IPS-18c (cell line): Measurements from ENCODE around the gene PFDN2.
"Not testable (repeated sequence)": the region's sequence is repeated elsewhere in the genome, so short reads cannot be mapped to it uniquely, and the experiment has no call there.

ENCODE experiments used
- H3K4me3 ChIP-seq: 2 replicates; pipeline ENCODE4 v1.7.0; 2013; ENCODE audit warnings: low read depth, mild to moderate bottlenecking, low read length, moderate library complexity; ENCODE audit not compliant: insufficient read depth
- H3K9me3 ChIP-seq: one replicate; pipeline ENCODE4 v1.6.1; 2013; ENCODE audit warnings: mild to moderate bottlenecking, low read length, moderate library complexity; ENCODE audit not compliant: control insufficient read depth, insufficient read depth

Gene PFDN2

DNA sequence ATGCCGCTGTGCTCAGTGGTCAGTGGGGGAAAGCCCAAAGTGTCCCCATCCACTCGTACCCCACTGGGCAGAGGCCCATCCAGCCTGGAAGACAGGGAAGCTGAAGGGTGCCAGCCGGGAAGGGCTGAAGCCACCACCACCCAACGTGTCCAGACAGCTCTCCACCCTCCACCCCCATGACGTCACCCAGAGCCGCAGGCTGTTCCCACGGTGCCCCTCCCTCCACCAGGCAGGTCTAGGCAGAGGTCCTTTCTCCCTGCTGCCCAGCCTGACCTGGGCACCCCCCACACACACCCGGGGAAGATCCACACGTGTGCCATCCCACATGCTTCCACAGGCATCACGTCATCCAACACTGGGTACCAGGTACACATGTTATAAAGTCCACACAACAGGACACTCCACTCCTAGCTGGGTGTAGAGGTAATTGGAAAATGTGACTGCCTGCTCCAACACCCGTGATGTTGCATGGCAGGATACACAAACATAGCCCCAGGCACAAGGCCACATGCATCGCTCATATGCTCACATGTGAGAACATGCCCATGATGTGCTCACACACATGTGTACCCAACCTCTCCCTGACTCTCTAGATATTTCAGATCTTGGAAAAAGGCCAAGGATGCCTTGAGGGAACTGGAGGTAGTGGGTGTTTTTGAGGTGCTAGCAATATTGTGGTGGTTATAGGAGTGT is 43.0 kb downstream of the PFDN2 start:
- Histone ChIP-seq H3K9me3 (peaks cover 5% of the 10 kb centered on the region), H3K4me3 (no peak overlapping the region)

DNA sequence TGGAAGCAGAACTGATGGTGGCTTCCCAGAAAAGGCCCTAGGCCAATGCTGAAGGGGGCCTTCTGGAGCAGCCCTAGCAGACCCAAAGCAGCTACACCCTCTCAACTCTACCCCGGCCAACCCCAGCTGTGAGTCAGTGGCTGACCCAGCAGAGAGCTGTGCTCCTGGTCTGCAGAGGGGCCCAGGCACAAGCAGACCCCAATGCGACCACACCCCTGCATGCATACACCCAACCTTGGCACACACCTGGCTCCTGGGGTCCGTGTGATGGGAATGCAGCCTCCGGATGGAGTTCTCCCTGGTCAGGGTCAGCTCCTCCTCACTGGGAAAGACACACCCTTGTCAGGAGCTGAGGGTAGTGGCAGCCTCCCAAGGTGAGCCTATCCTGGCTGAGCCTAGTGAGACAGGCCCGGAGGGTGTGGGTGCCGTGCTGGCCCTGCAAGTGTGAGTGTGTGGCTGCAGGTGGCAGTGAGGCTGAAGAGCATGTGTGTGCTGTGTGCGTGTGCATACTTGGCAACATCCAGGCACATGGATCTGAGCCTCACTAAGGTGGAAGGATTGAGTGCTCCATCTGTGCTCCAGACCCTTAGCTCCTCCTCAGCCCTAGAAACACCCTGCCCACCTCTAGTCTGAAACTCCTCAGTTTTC is 44.2 kb downstream of the PFDN2 start:
- peaks cover 5% of the 10 kb centered on the region for H3K9me3 ChIP-seq
- no peak overlapping the region for H3K4me3 ChIP-seq

DNA sequence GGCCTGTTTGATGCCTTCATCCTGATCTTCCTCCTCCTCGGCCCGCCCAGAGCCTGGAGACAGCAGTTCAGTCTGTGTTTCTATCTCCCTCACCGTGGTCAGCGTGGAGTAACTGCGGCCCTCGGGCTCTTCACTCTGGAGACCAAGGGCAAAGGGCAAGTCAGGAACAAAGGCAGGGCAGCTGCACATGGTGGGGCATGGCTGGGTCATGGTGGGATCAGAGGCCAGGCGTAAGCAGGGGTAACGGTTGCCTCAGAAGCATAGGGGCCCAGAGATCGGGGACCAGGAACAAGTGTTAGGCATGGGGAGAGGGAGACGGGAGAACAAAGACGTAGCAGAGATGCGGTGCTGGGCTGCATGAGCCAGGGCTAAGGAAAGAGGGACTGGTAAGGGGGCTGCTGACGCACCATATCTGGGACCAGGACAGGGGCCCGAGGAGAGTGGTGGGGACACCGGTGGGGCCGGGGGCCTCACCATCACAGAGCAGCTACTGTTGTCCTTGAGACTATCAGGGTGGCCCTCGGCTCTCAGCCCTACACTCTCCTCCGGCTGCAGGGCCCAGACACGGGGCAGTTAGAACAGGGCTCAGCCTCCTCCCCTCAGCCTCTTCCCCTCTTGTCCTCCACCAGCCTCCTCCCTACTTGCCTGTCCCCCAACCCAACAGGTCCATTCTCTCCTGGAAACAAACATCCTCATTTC is 44.9 kb downstream of the PFDN2 start:
- H3K4me3 ChIP-seq: no peak overlapping the region
- H3K9me3 ChIP-seq: peaks cover 5% of the 10 kb centered on the region

DNA sequence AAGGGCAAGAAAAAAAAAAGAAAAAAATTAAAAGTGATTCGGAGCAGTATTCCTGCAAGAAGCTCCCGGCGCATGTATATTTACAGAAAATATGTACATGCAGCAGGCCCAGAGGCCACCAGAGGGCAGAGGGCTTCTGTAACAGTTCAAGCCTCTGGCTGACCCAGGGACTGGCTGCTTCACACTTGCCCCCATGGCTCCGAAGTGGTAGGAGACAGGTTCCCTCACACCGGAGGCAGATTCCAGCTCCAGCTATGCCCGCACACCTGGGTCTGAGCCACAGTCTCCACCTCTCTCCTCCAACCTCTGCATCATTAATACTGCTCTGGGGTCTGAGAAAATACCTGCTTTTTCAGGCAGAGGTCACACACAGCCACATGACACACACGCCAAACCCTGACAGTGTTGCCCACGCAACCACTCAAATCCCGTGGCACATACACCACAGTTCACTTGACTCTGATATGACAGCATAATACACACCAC is 45.9 kb downstream of the PFDN2 start:
- Histone ChIP-seq H3K4me3 (no peak overlapping the region), H3K9me3 (peaks cover 5% of the 10 kb centered on the region)

DNA sequence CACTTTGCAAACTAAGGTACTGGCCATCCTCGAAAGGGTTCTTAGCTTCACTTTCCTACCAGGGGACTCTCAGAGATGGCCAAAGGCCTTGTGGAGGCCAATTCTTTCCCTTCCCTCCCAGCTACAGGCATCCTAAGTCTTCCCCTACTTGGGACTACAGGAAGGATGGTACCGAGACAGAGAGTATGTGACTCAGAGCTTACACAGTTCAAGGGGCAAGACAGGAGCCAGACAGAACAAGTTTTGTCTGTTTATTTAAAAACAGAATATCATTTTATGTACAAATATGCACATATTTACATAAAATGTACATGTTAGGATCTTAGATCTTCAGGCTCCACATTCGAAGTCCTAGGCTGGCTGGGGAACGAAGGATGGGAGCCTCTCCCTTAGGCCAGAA is 47.1 kb downstream of the PFDN2 start:
- Histone ChIP-seq H3K4me3 (no peak overlapping the region), H3K9me3 (peaks cover 5% of the 10 kb centered on the region)

DNA sequence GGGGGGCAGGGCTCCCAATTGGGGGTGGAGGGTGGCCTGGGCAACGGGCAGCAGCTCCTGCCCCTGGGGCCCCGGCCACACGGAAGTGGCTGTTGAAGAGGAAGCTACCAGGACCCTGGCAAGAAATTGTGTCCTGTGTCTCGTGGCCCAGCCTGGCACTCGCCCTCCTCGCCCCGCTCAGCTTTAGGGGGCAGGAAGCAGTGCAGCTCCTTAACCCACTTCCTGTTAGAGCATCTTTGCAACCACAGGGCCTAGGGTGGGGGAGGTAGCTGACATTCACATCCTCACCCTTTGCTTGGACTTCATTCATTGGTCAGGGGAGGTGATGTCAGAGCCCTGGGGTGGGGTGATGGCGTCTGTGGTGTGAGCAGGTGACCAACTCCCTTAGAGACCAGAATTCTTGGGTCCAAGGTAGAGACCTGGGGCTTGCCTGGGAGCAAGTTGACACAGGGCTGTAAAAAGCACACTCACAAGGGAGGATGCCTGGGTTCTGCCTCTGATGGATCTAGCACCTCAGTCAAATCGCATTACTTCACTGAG is 48.0 kb downstream of the PFDN2 start, which contains the start of gene ARHGAP30:
ARHGAP30 (minus strand) TSS at position 161 of the 540 bp plus-strand sequence. CDS start 267 bp downstream, outside the sequence.
- Histone ChIP-seq H3K4me3 (no peak within 1 kb of the TSS), H3K9me3 (peaks cover 5% of the 10 kb centered on the region)

DNA sequence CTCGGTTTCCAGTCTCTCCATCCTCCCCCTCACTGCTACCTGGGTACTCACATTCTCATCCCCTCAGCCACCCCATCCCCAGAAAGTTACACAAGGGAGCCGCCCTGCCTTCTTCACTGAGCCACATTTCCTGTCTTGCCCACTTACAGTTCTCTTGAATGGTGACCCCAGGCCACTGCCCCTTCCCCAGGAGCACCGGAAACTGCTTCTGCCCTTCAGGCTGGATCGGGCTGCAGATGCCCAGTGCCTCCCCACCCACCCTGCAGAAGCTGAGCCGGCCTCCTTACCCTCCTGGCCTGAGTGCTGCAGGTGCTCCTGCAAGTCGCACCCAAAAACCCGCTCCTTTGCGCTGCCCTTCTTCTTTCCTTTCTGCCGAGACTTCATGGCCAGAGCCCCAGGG is 48.6 kb downstream of the PFDN2 start:
- Histone ChIP-seq H3K4me3 (no peak overlapping the region), H3K9me3 (peaks cover 5% of the 10 kb centered on the region)

DNA sequence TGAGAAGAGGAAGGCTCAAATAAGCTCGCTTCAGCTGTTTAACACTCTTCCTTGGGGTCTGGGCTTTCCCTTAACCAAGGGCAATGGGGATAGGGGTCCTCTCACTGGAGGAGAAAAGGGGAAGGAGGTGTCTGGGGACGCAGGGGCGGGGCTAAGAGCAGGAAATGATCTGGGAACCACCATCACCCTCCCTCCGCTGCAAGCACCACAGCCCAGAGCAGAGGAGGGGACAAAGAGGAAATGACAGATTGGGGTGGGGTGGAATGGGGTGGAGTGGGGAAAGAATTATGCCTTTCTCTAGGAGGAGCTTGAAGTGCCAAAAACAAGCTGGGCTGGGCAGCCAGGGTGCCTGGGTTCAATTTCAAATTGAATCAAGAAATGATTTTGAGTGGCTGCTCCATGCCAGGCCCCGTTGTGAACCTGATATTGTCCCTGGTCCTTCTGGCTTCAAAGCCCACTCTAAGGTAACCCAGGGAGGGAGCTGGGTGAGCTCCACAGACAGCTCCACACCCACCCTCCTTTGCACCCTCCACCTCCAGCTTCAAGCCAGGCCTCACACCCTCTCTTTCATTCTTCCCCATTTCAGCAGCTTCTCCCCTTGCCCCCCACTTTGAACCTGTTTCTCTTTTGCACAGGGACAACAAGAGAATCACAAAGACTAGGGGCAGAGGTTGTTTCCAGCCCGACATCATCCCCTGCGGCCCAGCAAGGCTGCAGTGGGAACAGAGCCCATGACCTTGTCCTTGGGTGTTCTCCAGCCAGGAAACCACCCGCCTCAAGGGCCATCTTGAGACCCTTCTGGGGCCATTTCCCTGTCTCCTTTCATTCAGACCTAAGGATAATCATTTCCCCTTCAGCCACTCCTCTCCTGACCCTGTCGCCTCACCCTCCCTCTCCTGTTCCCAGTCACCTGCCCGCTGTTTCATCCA is 49.3 kb downstream of the PFDN2 start:
- Histone ChIP-seq H3K9me3 (peaks cover 5% of the 10 kb centered on the region), H3K4me3 (no peak overlapping the region)

DNA sequence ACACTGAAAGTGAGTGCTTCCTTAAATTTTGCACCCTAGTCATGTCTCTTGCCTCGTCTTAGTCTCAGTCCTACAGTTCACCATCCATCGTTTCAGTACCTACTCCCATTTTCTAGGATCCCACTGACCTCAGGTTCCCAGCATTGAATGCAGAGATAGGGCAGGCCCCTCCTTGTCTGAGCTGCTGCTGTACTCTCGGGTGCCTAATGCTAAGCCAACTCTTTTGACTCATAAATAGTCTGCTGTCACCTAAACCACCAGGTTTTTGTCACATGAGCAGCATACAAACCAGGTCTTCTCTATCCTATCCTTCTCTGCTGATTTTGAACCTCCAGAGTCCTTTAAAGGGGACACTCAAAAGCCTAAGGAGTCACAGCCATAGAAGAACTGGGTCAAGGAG is 51.1 kb downstream of the PFDN2 start:
- H3K9me3 ChIP-seq: peaks cover 5% of the 10 kb centered on the region
- H3K4me3 ChIP-seq: no peak overlapping the region

DNA sequence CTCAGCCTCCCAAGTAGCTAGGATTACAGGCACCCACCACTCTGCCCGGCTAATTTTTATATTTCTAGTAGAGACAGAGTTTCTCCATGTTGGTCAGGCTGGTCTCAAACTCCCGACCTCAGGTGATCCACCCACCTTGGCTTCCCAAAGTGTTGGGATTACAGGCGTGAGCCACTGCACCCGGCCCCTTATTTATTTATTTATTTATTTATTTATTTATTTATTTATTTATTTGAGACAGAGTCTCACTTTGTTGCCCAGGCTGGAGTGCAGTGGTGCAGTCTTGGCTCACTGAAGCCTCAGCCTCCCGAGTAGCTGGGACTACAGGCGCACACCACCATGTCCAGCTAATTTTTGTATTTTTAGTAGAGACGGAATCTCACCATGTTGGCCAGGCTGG is 52.2 kb downstream of the PFDN2 start:
- H3K4me3 ChIP-seq, H3K9me3 ChIP-seq: not testable (repeated sequence)

DNA sequence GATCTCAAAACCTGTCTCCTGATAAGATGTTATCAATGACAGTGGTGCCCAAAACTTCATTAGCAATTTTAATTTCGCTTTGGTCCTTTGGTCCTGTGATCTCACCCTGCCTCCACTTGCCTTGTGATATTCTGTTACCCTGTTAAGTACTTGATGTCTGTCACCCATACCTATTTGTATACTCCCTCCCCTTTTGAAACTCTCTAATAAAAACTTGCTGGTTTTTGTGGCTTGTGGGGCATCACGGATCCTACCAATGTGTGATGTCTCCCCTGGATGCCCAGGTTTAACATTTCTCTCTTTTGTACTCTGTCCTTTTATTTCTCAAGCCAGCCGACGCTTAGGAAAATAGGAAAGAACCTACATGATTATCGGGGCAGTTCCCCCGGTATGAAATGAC is 53.9 kb downstream of the PFDN2 start:
- not testable (repeated sequence) for H3K9me3 ChIP-seq, H3K4me3 ChIP-seq

DNA sequence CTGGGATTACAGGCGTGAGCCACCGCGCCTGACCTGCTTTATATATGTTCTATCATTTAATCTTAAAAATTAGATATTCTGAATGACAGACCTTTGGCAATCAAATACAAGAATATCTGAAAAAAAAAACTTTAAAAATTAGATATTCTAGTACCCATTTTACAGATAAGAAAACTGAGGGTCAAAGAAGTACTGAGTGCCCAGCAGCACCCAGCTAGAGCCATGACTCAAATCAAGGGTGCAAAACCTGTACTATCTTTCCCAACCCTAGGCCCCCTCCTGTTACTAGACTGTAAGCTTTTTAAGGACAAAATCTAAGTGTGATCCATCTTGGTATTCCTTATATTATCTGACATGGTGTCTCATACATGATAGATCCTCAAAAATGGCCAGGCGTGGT is 56.4 kb downstream of the PFDN2 start:
- no peaks in the 10 kb centered on the region for H3K9me3 ChIP-seq
- H3K4me3 ChIP-seq: no peak overlapping the region

DNA sequence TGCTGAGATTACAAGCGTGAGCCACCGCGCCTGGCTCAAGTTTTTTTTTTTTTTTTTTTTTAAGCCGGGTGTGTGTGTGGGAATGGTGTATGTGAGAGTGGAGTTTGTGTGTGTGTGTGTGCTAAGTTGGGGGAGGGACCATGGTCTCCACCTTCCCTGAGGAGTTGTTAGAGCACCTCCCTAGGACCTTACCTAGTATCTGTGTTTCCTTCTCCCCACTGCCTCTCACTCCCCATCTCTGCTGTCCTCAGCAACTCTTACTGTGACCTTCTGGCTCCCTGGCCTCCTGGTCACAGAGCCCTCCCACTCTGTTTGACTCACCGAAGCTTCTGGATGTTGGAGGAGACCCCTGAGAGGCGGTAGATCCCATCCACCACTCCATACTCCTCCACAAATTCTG is 58.5 kb downstream of the PFDN2 start:
- Histone ChIP-seq H3K4me3 (no peak overlapping the region), H3K9me3 (no peaks in the 10 kb centered on the region)

DNA sequence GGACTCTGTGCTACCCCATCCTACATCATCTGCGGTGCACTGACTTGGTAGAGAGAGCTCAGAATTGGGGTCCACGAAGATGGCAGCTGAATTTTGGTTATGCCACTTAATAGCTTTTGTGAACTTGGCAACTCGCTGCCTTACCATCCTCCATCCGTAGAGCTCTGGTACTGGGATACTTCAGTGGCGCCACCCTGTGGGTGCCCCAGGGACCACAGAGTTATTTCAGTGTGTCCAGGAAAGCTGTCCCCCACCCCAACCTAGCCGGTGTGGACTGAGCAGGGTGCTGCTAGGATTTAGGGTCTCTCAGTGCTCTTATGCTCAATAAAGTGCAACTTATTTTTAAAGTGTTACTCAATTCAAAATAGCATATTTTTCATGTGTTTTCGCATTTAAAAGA is 63.0 kb downstream of the PFDN2 start:
- no peak overlapping the region for H3K4me3 ChIP-seq
- H3K9me3 ChIP-seq: no peaks in the 10 kb centered on the region

DNA sequence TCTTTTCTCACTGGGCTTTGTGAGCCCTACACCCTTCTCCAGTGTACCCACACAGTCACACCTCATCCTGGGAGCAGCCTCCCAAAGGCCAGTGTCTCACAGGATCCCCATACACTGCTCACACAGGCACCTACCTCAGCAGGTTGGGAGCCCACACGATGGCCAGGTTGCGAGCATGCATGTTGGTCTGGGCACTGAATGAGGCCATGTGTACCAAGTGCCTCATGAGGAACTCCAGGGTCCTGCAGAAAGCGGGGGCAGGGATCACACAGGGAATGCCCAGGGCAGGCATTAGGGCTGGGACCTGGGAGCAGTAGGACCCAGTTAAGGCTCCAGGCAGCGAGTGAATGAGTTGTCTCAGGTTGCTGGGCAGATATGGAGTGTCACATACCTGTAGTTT is 63.6 kb downstream of the PFDN2 start:
- Histone ChIP-seq H3K4me3 (no peak overlapping the region), H3K9me3 (no peaks in the 10 kb centered on the region)

DNA sequence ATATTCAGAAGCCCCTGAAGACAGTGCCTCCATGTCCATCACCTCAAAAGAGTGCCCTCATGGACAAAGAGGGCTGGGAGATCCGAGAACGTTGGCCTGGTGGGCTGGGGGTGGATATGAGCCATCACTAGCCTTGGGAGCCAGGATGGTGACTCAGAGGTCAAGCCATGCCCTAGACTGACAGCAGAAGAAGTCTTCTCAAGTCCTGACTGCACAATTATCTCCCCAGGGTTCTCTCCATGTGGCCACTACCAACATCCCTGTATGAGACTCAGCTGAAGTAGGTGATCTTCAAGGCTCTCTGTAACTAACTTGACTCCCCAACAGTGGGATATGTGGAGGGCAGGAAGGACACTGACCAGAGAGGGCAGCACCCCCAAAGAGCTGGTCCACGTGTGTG is 64.9 kb downstream of the PFDN2 start:
- no peaks in the 10 kb centered on the region for H3K9me3 ChIP-seq
- no peak overlapping the region for H3K4me3 ChIP-seq

DNA sequence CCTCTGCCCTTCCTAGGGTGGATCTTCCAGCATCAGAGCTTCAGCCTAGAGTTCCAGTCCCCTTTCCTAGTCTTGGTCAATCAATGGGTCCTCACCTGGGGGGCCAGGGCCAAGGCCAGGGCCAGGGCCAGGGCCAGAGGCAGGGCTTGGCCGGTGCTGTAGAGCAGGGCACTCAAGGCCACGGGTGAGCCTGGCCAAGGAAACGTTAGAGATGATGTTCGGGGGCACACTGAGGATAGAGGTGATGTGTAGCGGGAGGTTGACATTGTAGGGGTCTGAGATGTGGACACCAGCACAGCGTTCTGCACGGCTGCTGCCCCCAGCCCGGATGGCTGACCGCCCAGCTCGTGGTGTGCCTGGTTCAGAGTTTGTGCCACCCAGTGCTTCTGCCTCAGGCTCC is 66.6 kb downstream of the PFDN2 start:
- H3K4me3 ChIP-seq: no peak overlapping the region

More for the DNA sequence above, 66.6 kb downstream of the PFDN2 start:
- H3K9me3 ChIP-seq: no peaks in the 10 kb centered on the region
